ENCODE measurements around the gene FGL2. TPM values are rescaled to one million over a fixed set of nuclear protein-coding genes. Genes with fewer than 3 reads are reported as not detected.

FGL2 gene
- total and polyA plus RNA-seq, 10 donors = 13.2 to 204 (median 127) TPM

- H3K27me3 ChIP-seq (replicated peaks in 1 of 7) = no peaks in the 10 kb centered on the region
- H3K27ac ChIP-seq = peak overlapping the region in 4 of 8 donors; percentile 34 to 45 (median 38)
- no peak for DNase-seq
- H3K9me3 ChIP-seq = no peaks in the 10 kb centered on the region
- WGBS, 5 donors = 90 to 93% (median 92%) methylated on average over 2 of the region's 2 CpGs
- peaks cover 0 to 52% (median 36%) of the 10 kb centered on the region in 6 donors for H3K4me1 ChIP-seq
- intact Hi-C loops (cut with DNase I; ENCODE audit: low total_unique reads) = loop anchor here (10.0 kb wide), 1 partner anchor 117 kb away; the partner anchor contains the start of gene CCDC146
- TF ChIP-seq POLR2AphosphoS5 (IDR thresholded peaks at IDR 0.05) = peak in 1 of 3 donors; percentile 18
- TF ChIP-seq POLR2A (IDR thresholded peaks at IDR 0.05) = no peak
- H3K4me3 ChIP-seq = no peak overlapping the region
- H3K36me3 ChIP-seq = peaks cover 0 to 17% (median 0%) of the 10 kb centered on the region in 6 donors
These were observed 42.4 kb upstream of the FGL2 start for GRCh38 chr7:77242068-77242467.

GRCh38 chr7:77239471-77239870, 39.9 kb upstream of the FGL2 start:
- peaks cover 0 to 38% (median 21%) of the 10 kb centered on the region in 6 donors for H3K4me1 ChIP-seq
- no peaks in the 10 kb centered on the region for H3K27me3 ChIP-seq (replicated peaks in 1 of 7)
- WGBS, 5 donors = 76 to 84% (median 82%) methylated on average over 3 of the region's 3 CpGs
- peak overlapping the region in 5 of 8 donors; percentile 59 to 86 (median 76) for H3K27ac ChIP-seq
- peaks cover 0 to 20% (median 0%) of the 10 kb centered on the region in 6 donors for H3K36me3 ChIP-seq
- intact Hi-C loops (cut with DNase I; ENCODE audit: low total_unique reads) = no loop called here
- no peak overlapping the region for H3K4me3 ChIP-seq
- TF ChIP-seq CTCF (IDR thresholded peaks at IDR 0.05 in 8 of 11, conservative IDR thresholded peaks at IDR 0.05 in 3 of 11) (no peak), POLR2A (IDR thresholded peaks at IDR 0.05) (no peak), POLR2AphosphoS5 (IDR thresholded peaks at IDR 0.05) (no peak)
- no peaks in the 10 kb centered on the region for H3K9me3 ChIP-seq
- DNase-seq = no peak

DNA sequence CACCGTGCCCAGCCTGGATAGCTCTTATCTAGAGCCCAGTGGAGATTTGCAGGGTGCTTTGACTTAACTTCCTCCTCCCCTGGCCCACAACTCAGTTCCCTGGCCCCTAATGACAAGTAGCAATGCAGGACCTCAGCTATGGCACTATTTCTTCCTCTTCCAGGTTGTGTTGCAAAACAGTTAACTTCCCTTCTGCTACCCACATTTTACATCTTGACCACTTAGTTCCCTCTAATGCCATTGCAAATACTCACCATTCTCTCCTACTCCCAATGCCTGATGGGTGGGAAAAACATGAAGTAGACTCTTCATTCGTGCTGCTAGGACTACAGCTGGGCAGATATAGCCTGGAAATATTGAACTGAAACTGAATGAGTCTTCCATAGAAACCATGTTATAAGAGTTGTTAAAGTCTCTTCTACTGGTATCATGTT, 39.1 kb upstream of the FGL2 start:
- no peaks in the 10 kb centered on the region for H3K27me3 ChIP-seq (replicated peaks in 1 of 7)
- H3K4me1 ChIP-seq = peaks cover 0 to 40% (median 21%) of the 10 kb centered on the region in 6 donors
- DNase-seq = peak; percentile 78
- H3K4me3 ChIP-seq = no peak overlapping the region
- H3K9me3 ChIP-seq = no peaks in the 10 kb centered on the region
- TF ChIP-seq POLR2A (IDR thresholded peaks at IDR 0.05) = no peak
- TF ChIP-seq CTCF (IDR thresholded peaks at IDR 0.05 in 8 of 11, conservative IDR thresholded peaks at IDR 0.05 in 3 of 11) = no peak
- TF ChIP-seq POLR2AphosphoS5 (IDR thresholded peaks at IDR 0.05) = peak in 1 of 3 donors; percentile 64
- peak overlapping the region in 7 of 8 donors; percentile 51 to 86 (median 68) for H3K27ac ChIP-seq
- 30 to 52% (median 42%) methylated on average over 2 of the region's 2 CpGs for WGBS, 5 donors
- H3K36me3 ChIP-seq = peaks cover 0 to 20% (median 0%) of the 10 kb centered on the region in 6 donors
- intact Hi-C loops (cut with DNase I; ENCODE audit: low total_unique reads) = no loop called here

DNA sequence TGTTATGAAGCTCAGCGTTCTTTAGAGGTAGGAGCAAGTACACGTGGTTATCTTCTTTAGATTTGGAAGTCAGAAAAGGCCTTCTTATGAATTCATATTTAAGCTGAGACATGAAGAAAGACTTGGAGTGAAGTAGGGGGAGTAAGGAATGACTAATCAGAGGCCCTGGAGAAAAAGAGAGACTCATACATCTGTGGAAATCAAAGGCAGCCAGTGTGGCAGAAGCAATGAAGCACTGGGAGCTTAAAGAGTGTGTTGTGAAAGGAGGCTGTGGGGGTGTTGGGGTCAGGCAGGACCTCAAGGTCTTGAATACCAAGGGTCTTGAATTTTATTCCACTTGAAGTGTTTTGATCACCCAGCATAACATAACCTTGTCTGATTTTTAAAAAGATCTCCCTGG, 35.7 kb upstream of the FGL2 start:
- 95 to 97% (median 95%) methylated on average over 2 of the region's 2 CpGs for WGBS, 5 donors
- H3K36me3 ChIP-seq = peaks cover 0 to 9% (median 0%) of the 10 kb centered on the region in 6 donors
- DNase-seq = no peak
- H3K4me1 ChIP-seq = peaks cover 0 to 40% (median 21%) of the 10 kb centered on the region in 6 donors
- no peaks in the 10 kb centered on the region for H3K27me3 ChIP-seq (replicated peaks in 1 of 7)
- H3K27ac ChIP-seq = no peak overlapping the region
- H3K4me3 ChIP-seq = no peak overlapping the region
- intact Hi-C loops (cut with DNase I; ENCODE audit: low total_unique reads) = no loop called here
- H3K9me3 ChIP-seq = peaks cover 0 to 13% (median 11%) of the 10 kb centered on the region in 8 donors
- TF ChIP-seq POLR2AphosphoS5 (IDR thresholded peaks at IDR 0.05) (no peak), CTCF (IDR thresholded peaks at IDR 0.05 in 8 of 11, conservative IDR thresholded peaks at IDR 0.05 in 3 of 11) (no peak), POLR2A (IDR thresholded peaks at IDR 0.05) (no peak)

All from spleen (tissue), 11 donors.